ENCODE results near the gene DRG2. TPM values are rescaled to one million over a fixed set of nuclear protein-coding genes. Genes with fewer than 3 reads are reported as not detected.

Gene DRG2
- total and polyA plus RNA-seq, 2 of the 8 experiments (the other 6 are each of a cell fraction or from before 2014, with no cell fraction given): 44.6 to 47.8 TPM

GRCh38 chr17:18071751-18072150 is 16.0 kb upstream of the DRG2 start (continued):
- TF ChIP-seq FOSL1 (IDR thresholded peaks at IDR 0.05; ENCODE audit: insufficient read depth, low read depth, low read length): no peak
- no peak for TF ChIP-seq SUZ12 (IDR thresholded peaks at IDR 0.05; ENCODE audit: low read length)
- TF ChIP-seq EGR1 (IDR thresholded peaks at IDR 0.05; ENCODE audit: borderline replicate concordance, low read depth, low read length): no peak
- no peak for TF ChIP-seq CHD7 (IDR thresholded peaks at IDR 0.05; ENCODE audit: insufficient replicate concordance, low read length)
- no peak for TF ChIP-seq RBBP5 (IDR thresholded peaks at IDR 0.05; ENCODE audit: borderline replicate concordance, low read depth, low read length)
